ENCODE data around the gene SNRNP200.

Gene SNRNP200

DNA sequence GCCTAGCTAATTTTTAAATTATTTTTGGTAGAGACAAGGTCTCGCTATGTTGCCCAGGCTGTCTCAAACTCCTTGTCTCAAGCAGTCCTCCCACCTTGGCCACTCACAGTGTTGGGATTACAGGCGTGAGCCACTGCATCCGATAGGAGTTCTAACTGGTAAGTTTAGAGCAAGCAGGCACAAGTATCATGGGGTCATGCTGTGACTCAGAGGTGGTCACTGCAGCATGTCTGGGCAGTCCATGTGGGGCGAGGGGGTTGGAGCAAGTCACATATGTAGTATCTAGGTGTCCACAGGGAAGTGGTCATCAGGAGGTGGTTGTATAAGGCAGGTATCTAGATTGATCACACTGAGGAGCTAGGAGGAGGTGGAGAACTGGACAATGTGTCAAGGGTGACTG is 74.0 kb downstream of the SNRNP200 start:
- no peak overlapping the region for H3K4me3 ChIP-seq (replicated peaks; ENCODE audit: insufficient read depth, low read length)
- no peak overlapping the region for H3K27ac ChIP-seq (replicated peaks)
- no peaks in the 10 kb centered on the region for H3K27me3 ChIP-seq (ENCODE audit: insufficient read depth, poor library complexity, severe bottlenecking)
- TF ChIP-seq GABPA (IDR thresholded peaks at IDR 0.05; ENCODE audit: low read depth) (no peak), SPI1 (IDR thresholded peaks at IDR 0.05; ENCODE audit: borderline replicate concordance, low read depth) (no peak), REST (IDR thresholded peaks at IDR 0.05; ENCODE audit: insufficient replicate concordance, low read depth) (no peak), CTCF (IDR thresholded peaks at IDR 0.05; ENCODE audit: insufficient read depth, low read length) (no peak), POLR2AphosphoS5 (IDR thresholded peaks at IDR 0.05; ENCODE audit: low read depth) (no peak)
- no peak for DNase-seq (ENCODE audit: low read depth in 1 of 2, low spot score in 1 of 2)

- Histone ChIP-seq H3K4me3 (replicated peaks; ENCODE audit: insufficient read depth, low read length) (no peak overlapping the region), H3K27me3 (ENCODE audit: insufficient read depth, poor library complexity, severe bottlenecking) (no peaks in the 10 kb centered on the region), H3K27ac (replicated peaks) (peak overlapping the region; percentile 75)
- peak; percentile 71 to 72 for DNase-seq (ENCODE audit: low read depth in 1 of 2, low spot score in 1 of 2)
- TF ChIP-seq REST (IDR thresholded peaks at IDR 0.05; ENCODE audit: insufficient replicate concordance, low read depth) (no peak), SPI1 (IDR thresholded peaks at IDR 0.05; ENCODE audit: borderline replicate concordance, low read depth) (peak; percentile 90)
Measured at GRCh38 chr2:96225016-96225533, 80.3 kb downstream of the SNRNP200 start.

Data from HL-60 (cell line).